HG03571 (cell line): ENCODE measurements around the gene SFT2D1.
A peak's percentile ranks its signal among the peaks of the same experiment; 100 is the strongest.
"Not testable (repeated sequence)": the region's sequence is repeated elsewhere in the genome, so short reads cannot be mapped to it uniquely, and the experiment has no call there.

Experiments
- ATAC-seq: cut with Tn5 transposase; IDR thresholded peaks from one replicate; pipeline ENCODE4 v1.9.1; 2021; ENCODE audit not compliant: unreplicated experiment

SFT2D1 gene

GRCh38 chr6:166365221-166365620 lies 22.9 kb upstream of the SFT2D1 start:
- no peak for ATAC-seq

GRCh38 chr6:166364456-166364855 lies 22.1 kb upstream of the SFT2D1 start:
- ATAC-seq: no peak

- ATAC-seq: not testable (repeated sequence)
These were observed 20.1 kb upstream of the SFT2D1 start for GRCh38 chr6:166362427-166362826.

GRCh38 chr6:166361077-166361429 lies 18.7 kb upstream of the SFT2D1 start:
- ATAC-seq: no peak

GRCh38 chr6:166360243-166361076 lies 18.1 kb upstream of the SFT2D1 start:
- ATAC-seq: no peak

- no peak for ATAC-seq
These were observed 13.2 kb upstream of the SFT2D1 start for GRCh38 chr6:166355552-166355951.

- no peak for ATAC-seq
These were observed 12.6 kb upstream of the SFT2D1 start for GRCh38 chr6:166354965-166355364.

- ATAC-seq: no peak
These were observed 11.8 kb upstream of the SFT2D1 start for GRCh38 chr6:166354143-166354542.

- ATAC-seq: no peak
These were observed 11.2 kb upstream of the SFT2D1 start for GRCh38 chr6:166353507-166353906.

- ATAC-seq: no peak
These were observed 10.6 kb upstream of the SFT2D1 start for GRCh38 chr6:166352923-166353322.

GRCh38 chr6:166351715-166352285 lies 9.5 kb upstream of the SFT2D1 start:
- ATAC-seq: peak; percentile 98

- no peak for ATAC-seq
These were observed 6.1 kb upstream of the SFT2D1 start for GRCh38 chr6:166348305-166348949.

GRCh38 chr6:166346965-166347364 lies 4.6 kb upstream of the SFT2D1 start:
- ATAC-seq: no peak

GRCh38 chr6:166346449-166346848 lies 4.1 kb upstream of the SFT2D1 start:
- ATAC-seq: no peak

GRCh38 chr6:166345672-166346071 lies 3.3 kb upstream of the SFT2D1 start:
- ATAC-seq: not testable (repeated sequence)

- not testable (repeated sequence) for ATAC-seq
These were observed 2.6 kb upstream of the SFT2D1 start for GRCh38 chr6:166344921-166345320.

- ATAC-seq: no peak
These were observed 1.9 kb upstream of the SFT2D1 start for GRCh38 chr6:166344240-166344639.

- ATAC-seq: peak; percentile 25
These were observed 774 bp upstream of the SFT2D1 start for GRCh38 chr6:166343150-166343487.

GRCh38 chr6:166341977-166342348 lies 382 bp downstream of the SFT2D1 start:
- no peak for ATAC-seq

GRCh38 chr6:166341464-166341863 lies 881 bp downstream of the SFT2D1 start:
- no peak for ATAC-seq

- ATAC-seq: no peak
These were observed 3.5 kb downstream of the SFT2D1 start for GRCh38 chr6:166338854-166339253.

GRCh38 chr6:166336847-166337246 lies 5.5 kb downstream of the SFT2D1 start:
- no peak for ATAC-seq
